GM21528 (cell line): Measurements from ENCODE around the gene KRTCAP2.
"Not testable (repeated sequence)": the region's sequence is repeated elsewhere in the genome, so short reads cannot be mapped to it uniquely, and the experiment has no call there.

Experiments
- ATAC-seq: cut with Tn5 transposase; IDR thresholded peaks from one replicate; pipeline ENCODE4 v1.9.1; 2021; ENCODE audit warnings: mild to moderate bottlenecking, moderate library complexity; ENCODE audit not compliant: unreplicated experiment, low FRiP score

KRTCAP2 gene

DNA sequence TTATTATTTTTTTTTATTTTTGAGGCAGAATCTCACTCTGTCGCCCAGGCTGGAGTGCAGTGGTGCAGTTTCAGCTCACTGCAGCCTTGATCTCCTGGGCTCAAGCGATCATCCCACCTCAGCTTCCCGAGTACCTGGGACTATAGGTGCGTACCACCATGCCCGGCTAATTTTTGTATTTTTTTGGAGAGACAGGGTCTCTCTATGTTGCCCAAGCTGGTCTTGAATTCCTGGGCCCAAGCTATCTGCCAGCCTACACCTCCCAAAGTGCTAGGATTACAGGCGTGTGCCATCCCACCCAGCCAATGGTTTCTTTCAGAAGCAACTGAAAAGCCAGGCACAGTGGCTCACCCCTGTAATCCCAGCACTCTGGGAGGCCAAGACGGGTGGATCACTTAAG, 2.3 kb downstream of the KRTCAP2 start:
- ATAC-seq: no peak

DNA sequence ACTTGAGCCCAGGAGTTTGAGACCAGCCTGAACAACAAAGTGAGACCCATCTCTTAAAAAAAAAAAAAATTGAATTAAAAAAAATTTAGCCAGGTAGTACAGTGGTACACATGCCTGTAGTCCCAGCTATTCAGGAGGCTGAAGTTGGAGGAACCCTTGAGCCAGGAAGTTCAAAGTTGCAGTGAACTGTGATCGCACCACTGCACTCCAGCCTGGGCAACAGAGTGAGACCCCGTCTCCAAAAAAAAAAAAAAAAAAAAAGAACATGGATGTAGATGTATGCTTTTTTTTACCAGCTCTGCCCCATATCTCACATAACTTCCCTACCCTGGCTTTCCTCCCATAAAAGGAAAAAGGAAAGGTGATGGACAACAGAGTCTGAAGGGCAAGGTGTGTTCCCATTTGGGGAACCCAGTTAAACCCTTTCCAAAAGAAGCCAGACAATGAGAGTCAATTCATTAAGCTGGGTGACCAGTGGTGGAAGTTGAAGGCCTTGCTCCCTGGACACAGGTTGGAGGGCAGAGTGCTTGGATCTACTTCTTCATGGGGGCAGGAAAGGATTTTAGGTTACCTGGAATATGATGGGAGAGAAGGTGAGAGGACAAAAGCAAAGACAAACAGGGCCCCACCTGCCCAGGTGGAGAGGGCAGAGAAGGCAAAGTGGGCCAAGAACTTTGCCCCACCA, 2.9 kb downstream of the KRTCAP2 start:
- no peak for ATAC-seq

DNA sequence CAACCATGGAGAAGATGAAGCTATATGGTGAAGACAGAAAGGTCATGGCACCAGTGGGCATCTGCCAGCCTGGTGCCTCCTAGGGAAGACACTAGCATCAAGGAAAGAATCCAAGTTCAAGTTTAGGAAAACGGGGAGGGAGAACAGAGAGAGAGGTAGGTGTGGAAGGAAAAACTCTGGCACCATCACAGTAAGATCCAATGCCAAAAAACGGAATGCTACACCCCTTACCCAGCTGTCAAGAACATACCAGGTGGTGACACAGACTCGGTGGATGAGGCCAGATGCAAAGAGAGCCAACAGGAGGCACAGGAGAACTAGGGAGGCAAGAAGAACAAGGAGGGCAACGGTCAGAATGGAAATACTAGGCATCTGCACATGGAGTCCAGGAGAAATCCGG, 3.6 kb downstream of the KRTCAP2 start:
- no peak for ATAC-seq

DNA sequence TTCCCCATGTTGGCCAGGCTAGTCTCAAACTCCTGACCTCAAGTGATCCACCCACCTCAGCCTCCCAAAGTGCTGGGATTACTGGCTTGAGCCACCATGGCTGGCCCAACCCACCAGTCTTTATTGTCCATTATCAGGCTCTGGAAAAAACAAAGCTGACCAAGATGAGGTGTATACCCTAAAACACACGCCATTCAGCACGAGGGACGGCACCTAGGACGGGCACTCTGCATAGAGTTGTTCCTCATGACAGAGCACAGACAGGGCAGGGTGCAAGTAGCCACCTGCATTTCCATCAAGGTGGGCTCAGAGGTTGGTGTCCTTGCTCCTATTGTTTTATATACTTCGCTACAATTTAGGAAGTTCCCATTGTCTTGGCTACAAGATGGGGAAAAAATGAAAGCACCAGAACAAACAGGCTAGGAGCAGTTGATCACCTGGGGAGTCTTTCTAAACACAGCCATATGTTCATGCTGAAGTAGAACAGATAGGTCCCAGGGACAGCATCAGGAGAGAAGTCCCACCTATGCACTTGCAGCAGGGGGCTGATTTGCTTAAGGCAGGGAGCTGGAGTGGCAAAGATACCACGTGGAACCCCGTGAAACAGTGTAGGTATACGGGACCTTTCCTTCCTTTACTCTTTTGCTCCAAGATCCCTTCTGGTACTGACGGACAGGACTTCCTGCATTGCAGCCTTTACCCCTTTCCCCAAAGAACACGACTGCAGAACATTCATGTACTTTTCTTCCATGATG, 4.5 kb downstream of the KRTCAP2 start:
- ATAC-seq: no peak

DNA sequence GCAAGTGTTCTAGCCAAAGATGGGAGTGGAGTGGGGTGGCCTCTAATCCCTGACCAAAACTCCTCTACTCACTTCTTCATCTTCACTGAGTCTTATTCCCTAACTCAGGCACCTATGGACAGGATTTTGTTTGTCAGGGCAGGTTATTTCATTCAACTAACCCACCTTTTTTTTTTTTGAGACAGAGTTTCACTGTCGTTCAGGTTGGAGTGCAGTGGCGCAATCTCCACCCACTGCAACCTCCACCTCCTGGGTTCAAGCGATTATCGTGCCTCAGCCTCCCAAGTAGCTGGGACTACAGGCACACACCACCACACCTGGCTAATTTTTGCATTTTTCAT, 5.0 kb downstream of the KRTCAP2 start:
- ATAC-seq: not testable (repeated sequence)

DNA sequence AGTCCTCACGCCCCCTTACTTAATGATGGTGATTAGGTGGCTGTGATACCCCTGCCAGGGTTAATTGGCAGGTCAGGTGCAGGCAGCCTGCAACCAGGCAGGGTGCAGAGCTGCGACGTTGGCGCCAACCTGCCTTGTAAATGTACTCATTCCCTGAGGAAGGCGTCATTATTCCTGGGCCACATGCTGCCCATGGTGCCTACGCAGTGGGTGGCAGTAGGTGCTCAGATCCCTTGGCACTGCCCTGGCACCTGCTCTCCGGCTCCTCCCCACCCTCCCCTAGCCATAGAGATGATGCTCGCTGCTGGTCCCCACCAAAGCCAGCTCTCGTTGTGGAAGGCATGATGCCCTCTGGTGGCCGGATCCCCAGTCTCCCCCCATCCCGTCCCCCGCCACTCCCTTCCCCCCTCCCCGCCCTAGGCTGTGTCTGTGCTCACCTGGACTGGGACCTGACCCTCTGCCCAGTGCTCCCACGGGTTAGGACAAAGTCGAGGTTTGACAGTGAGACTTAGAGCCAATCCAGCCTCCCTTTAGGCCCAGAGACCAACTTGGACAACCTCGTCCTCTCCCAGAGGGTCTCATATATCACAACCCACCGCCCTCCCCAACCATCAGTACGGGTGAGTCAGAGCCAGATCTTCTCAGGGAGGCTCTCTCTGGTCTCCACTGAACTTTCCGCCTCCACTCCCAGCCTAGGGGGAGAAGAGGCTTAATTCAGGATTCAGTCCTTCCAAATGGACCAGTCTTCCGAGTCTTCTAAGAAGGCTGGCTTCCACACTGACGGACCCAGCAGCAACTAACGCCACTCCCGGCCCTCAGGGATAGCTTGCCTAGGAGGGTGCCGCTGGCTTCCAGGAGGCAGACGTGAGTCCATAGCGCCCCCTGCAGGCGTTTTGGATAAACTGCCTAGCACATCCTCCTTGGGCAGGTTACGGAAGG, 5.7 kb downstream of the KRTCAP2 start:
- ATAC-seq: no peak

DNA sequence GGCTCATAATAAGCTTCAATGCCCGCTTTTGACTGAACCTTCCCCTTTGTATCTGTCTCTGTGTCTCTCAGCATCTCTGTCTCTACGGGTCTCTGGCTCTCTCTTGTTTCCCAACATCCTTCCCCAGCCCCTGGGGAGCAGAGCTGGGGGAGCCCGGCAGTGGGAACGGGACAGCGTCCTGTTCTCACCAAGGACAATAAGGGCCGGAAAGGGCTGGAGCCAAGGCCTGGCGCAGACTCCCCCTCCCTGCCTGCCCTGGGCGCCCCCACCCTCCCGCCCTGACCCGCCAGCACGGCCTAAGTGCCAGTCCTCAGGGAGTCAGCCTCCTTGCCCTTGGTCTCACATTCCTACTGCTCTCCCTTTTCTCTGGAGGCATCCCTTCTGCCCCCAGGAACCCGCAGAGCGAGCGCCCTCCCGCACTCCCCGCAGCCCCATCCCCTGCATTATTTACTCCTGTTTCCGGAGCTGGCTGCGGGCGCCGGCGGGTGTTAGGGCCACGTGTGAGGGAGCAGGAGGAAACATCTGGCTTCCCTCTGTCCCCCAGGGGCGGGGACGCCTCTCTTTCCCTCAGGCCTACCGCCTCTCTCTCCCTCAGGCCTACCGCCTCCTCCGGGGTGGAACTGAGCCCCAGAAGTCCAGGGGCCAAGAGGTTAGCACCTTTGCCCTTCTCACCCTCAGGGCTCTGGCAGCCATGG, 6.5 kb downstream of the KRTCAP2 start:
- ATAC-seq: no peak

DNA sequence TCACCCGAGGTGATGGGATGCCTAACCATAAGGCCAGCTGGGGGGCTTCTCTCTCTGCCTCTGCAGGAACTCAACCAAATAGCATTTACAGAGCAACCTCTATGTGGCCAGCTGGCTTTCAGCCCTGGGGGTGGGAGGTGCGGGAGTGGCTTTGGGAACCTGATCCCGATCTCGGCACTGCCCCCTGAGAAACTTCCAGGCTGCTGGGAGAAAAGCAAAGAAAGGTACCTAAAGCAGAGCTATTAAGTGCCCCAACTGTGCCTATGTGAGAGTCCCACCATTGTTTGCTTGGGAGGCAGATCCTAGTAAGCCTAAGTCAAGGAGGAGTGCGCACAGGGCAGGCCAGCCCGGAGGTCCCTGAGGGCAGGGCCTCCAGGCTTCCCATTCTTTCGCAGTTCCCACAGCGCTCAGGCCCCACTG, 7.0 kb downstream of the KRTCAP2 start:
- no peak for ATAC-seq

DNA sequence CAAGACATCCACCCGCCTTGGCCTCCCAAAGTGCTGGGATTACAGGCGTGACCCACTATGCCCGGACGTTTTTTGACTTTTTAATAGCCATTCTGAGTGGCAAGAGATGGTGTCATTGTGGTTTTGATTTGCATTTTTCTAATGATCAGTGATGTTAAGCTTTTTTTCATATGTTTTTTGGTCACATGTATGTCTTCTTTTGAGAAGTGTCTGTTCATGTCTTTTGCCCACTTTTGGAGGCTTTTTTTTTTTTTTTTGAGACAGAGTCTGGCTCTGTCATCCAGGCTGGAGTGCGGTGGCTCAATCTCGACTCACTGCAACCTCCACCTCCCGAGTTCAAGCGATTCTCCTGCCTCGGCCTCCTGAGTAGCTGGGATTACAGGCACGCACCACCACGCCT, 8.5 kb downstream of the KRTCAP2 start:
- ATAC-seq: not testable (repeated sequence)

DNA sequence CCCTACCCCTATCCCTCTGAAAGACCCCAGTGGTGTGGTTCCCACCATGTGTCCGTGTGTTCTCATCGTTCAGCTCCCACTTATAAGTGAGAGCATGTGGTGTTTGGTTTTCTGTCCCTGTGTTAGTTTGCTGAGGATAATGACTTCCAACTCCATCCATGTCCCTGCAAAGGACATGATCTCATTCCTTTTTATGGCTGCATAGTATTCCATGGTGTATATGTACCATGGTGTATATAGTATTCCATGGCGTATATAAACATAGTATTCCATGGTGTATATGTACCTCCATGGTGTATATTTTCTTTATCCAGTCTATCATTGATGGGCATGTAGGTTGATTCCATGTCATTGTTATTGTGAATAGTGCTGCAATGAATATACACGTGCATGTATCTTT, 9.3 kb downstream of the KRTCAP2 start:
- not testable (repeated sequence) for ATAC-seq

DNA sequence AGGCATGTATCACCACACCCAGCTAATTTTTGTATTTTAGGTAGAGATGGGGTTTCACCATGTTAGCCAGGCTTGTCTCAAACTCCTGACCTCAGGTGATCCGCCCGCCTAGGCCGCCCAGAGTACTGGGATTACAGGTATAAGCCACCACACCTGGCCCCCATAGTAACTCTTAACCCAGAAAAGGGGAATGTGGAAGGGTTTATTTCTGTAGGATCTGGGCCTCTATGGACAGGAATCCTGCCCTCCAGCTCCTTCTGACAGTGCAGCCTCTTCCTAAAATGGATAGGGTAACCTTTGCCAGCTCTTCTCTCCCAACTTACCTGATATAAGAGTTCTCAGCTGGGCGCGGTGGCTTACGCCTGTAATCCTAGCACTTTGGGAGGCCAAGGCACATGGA, 10.5 kb downstream of the KRTCAP2 start:
- ATAC-seq: not testable (repeated sequence)

DNA sequence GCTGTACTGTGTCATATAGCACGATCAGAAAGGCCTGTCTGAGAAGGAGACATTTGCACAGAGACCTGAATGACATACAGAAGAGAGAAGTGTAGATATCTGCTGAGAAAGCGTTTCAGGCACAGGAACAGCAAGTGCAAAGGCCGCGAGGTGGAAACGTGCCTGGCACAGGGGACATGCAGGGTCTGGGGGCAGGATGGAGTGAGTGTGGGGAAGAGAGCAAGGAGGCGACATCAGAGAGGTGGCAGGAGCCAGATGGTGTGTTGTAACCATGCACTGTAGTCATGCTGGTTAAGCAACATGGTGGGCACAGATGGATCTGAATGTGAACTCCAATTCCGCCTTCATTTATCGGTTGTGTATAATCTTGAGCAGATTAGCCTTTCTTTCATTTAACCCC, 13.0 kb downstream of the KRTCAP2 start:
- no peak for ATAC-seq

DNA sequence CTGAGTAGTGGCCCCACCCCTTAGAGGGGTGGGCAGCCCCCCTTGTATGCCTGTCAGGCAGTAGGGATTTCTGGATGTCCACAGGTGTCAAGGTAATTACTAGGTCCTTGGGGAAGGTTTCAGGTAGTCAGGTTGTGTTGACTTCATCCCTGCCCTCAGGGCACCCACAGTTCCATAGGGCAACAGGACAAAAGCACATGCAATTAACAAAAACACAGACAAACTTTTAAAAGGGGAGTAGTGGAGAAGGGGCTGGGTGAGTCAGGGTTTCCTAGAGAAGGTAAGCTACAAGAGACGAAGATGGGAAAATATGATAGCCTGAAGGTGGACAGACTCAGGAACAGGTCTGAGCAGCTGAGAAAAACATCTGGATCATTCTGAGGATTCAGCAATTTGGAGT, 14.1 kb downstream of the KRTCAP2 start:
- ATAC-seq: no peak

DNA sequence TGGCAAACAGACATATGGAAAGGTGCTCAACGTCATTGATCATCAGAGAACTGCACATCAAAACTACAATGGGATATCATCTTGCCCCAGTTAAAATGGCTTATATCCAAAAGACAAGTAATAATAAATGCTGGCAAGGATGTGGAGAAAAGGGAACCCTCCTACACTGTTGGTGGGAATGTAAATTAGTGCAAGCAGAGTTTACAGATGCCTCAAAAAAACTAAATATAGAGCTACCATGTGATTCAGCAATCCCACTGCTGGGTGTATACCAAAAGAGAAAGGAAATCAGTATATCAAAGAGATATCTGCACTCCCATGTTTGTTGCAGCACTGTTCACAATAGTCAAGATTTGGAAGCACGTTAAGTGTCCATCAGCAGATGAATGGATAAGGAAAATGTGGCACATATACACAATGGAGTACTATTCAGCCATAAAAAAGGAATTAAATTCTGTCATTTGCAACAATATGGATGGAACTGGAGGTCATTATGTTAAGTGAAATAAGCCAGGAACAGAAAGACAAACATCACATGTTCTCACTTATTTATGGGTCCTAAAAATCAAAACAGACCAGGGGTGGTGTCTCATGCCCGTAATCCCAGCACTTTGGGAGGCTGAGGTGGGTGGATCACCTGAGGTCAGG, 17.0 kb downstream of the KRTCAP2 start:
- not testable (repeated sequence) for ATAC-seq

DNA sequence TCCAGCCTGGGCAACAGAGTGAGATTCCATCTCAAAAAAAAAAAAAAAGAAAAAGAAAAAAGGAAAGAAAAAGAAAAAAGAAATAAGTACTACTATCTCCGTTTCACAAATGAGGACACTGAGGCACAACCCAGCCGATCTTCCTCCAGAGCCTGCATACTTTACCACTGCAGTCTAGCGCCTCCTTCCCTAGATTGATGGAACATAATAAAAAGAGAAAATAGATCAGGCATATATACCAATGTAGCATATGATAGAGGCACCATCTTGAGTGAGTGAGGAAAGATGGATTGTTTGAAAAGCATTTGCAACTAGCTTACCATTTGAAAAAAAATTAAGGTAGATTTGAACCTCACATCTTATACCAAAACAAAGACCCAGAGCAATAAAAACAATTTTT, 27.6 kb downstream of the KRTCAP2 start:
- no peak for ATAC-seq

DNA sequence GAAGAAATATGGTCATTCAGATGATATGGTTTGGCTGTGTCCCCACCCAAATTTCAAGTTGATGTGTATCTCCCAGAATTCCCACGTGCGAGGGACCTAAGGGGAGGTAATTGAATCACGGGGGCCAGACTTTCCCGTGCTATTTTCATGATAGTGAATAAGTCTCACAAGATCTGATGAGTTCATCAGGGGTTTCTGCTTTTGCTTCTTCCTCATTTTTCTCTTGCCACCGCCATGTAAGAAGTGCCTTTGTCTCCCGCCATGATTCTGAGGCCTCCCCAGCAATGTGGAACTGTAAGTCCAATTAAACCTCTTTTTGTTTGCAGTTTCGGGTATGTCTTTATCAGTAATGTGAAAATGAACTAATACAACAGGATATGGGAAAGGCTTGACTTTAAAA, 31.4 kb downstream of the KRTCAP2 start:
- no peak for ATAC-seq

DNA sequence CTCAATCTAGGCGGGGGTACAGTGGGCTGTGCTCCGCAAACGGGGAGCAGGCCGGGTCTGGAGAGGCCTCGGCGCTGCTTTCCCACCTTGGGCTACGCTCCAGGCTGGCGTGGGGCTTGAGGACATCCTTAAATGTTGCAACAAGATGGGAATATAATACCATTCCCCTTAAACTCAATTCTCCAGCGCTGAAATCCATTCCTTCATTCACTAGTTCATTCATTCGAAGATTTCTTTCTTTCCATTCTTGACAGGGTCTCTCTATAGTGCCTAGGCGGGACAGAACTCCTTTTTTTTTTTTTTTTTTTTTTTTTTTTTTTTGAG, 32.5 kb downstream of the KRTCAP2 start:
- no peak for ATAC-seq

DNA sequence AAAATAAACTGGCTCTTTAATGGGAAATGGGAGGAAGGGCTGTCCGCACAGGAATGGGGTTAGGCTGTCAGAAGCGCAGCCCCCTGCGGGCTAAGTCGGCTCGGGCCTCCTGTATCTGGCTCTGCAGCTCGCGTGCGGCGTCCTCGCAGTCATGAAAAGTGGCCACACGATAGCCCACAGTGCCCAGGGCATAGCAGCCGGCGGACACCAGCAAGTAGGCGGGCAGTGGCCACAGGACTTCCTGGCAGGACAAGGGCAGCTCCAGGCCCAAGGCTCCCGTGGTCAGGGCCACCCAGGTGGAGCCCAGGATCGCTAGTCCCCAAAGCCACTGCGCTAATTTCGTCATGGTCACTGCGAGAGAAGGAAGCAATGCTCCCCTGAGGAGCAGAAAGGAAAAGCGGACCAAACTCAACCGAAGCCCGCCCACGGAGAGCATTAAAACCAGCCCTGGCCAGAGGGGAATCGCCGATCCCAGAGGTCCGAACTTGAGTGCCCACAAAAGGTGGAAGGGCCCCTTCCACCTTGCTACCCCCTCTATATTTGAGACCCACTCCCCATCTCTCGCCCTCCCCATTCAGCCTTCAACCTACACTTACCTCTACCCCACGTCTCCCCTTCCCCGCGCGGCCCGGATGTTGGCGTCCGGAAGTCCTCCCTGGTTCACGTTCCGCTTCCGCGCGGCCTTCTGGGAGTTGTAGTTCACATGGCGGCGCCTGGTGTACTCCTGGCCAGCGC, 33.0 kb downstream of the KRTCAP2 start, which contains the start of gene DPM3:
DPM3 (minus strand) TSS at position 637 of the 735 bp plus-strand sequence; CDS start at position 346, 291 bp downstream.
- ATAC-seq: peak; percentile 59

DNA sequence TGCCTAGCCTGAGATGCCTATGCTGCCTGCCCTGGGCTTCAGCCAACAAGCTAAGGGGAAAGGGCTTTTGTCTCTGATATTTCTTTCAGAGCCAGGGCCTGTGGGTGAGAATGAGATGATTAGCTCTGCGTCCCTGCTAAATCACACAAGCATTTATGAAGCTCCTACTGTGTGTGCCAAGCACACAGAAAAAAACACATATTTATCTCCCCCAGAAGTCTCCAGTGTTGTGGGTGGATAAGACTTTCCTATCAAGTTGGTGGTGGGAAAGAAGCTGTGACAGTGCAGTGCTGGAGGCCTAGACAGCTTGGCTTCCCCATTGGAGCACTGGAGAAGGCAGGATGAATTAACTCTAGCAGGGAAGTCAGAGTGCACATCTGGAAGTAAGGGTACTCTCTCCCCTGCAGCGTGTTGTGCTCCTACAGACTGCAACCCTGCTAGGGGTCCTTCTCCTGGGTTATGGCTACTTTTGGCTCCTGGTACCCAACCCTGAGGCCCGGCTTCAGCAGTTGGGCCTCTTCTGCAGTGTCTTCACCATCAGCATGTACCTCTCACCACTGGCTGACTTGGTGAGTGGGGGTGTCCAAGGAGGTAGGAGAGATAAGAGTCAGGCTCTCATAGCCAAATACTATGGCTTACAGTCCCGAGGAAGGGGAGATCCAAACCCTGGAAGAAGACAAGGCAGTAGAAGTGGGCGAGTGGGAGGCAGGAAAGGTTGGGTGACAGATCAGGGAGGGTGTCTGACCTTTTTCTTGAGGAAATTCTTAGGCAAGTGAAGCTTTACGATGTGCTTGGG, 35.8 kb downstream of the KRTCAP2 start:
- no peak for ATAC-seq
